Upper lobe of left lung (tissue), 4 donors: ENCODE results near the gene NLRP1.

Experiments
- CTCF ChIP-seq, 6 experiments: fragments of 450-650 bp in 4 of 6; fragments of 200-600 bp in 2 of 6; sonication (generic) in 2 of 6; IDR thresholded peaks; one replicate each; pipeline ENCODE4 v1.5.1; 2016 to 2019; ENCODE audit warnings: antibody characterized with exemption in 6 of 6
- EP300 ChIP-seq, 4 donors: sonication (generic); formaldehyde crosslinking; IDR thresholded peaks; one replicate each; pipeline ENCODE4 v1.5.1; 2017; ENCODE audit warnings: antibody characterized with exemption in 4 of 4, control low read depth in 2 of 4
- POLR2A ChIP-seq, 4 donors: fragments of 450-650 bp; IDR thresholded peaks; one replicate each; pipeline ENCODE4 v1.5.1; 2016 to 2017; ENCODE audit warnings: antibody characterized with exemption in 4 of 4, mild to moderate bottlenecking in 2 of 4

DNA sequence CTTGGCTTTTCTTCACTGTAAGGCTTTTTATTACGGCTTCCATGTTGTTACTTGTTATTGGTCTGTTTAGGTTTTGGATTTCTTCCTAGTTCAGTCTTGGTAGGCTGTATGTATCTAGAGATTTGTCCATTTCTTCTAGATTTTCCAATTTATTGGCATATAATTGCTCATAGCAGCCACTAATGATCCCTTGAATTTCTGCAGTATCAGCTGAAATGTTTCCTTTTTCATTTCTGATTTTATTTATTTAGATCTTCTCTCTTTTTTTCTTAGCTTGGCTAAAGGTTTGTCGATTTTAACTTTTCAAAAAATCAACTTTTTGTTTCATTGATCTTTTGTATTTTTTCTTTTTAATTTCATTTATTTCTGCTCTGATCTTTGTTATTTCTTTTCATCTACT lies 18.5 kb downstream of the NLRP1 start:
- TF ChIP-seq CTCF (IDR thresholded peaks at IDR 0.05): no peak
- no peak for TF ChIP-seq EP300 (IDR thresholded peaks at IDR 0.05)
- TF ChIP-seq POLR2A (IDR thresholded peaks at IDR 0.05): no peak
